Neuronal stem cell (in vitro differentiated cells): ENCODE data around the gene CELSR2.
A peak's percentile ranks its signal among the peaks of the same experiment; 100 is the strongest.

Source experiments
- DNase-seq: peaks from one replicate; pipeline ENCODE4 v3.0.0-alpha.2; 2013; ENCODE audit warnings: low spot score
- H2AFZ ChIP-seq: one replicate; pipeline ENCODE4 v1.6.1; 2013; ENCODE audit warnings: mild to moderate bottlenecking, low read length, inconsistent platforms
- H2AK5ac ChIP-seq: 2 replicates; pipeline ENCODE4 v1.6.1; 2013; ENCODE audit warnings: low read depth, mild to moderate bottlenecking, inconsistent platforms, low read length, moderate library complexity, mixed read lengths
- H2BK120ac ChIP-seq: 2 replicates; pipeline ENCODE4 v1.6.1; 2013; ENCODE audit warnings: low read depth, mild to moderate bottlenecking, inconsistent platforms, low read length, moderate library complexity, mixed read lengths
- H2BK12ac ChIP-seq: one replicate; pipeline ENCODE4 v1.6.1; 2013; ENCODE audit warnings: low read length, inconsistent platforms
- H2BK15ac ChIP-seq: 2 replicates; pipeline ENCODE4 v1.6.1; 2013; ENCODE audit warnings: mild to moderate bottlenecking, low read length, inconsistent platforms, mixed read lengths
- H2BK5ac ChIP-seq: one replicate; pipeline ENCODE4 v1.6.1; 2013; ENCODE audit warnings: inconsistent platforms, mild to moderate bottlenecking, low read length, moderate library complexity
- H3K14ac ChIP-seq: one replicate; pipeline ENCODE4 v1.6.1; 2013; ENCODE audit warnings: low read length, inconsistent platforms
- H3K18ac ChIP-seq: 2 replicates; pipeline ENCODE4 v1.6.1; 2013; ENCODE audit warnings: low read length, inconsistent platforms
- H3K23ac ChIP-seq: 2 replicates; pipeline ENCODE4 v1.6.1; 2013; ENCODE audit warnings: low read depth, mild to moderate bottlenecking, mixed read lengths, low read length, inconsistent platforms; ENCODE audit not compliant: poor library complexity
- H3K27ac ChIP-seq: replicated peaks from 3 replicates; pipeline ENCODE4 v1.5.1; 2013; ENCODE audit warnings: low read length, inconsistent platforms
- H3K27me3 ChIP-seq, 3 experiments: 2 replicates each; pipeline ENCODE4 v1.6.1; 2013; ENCODE audit warnings: low read length in 3 of 3, mild to moderate bottlenecking in 2 of 3, inconsistent platforms in 1 of 3, low read depth in 1 of 3, mixed read lengths in 1 of 3, moderate library complexity in 1 of 3; ENCODE audit not compliant: control insufficient read depth in 3 of 3, insufficient read depth in 3 of 3
- H3K36me3 ChIP-seq, 2 donors: replicated peaks in 1 of 2; 2 replicates each; pipeline ENCODE4 v1.6.1; 2013; ENCODE audit warnings: low read length in 2 of 2; ENCODE audit not compliant: control insufficient read depth in 2 of 2, insufficient read depth in 2 of 2
- H3K4ac ChIP-seq: 2 replicates; pipeline ENCODE4 v1.6.1; 2013; ENCODE audit warnings: inconsistent platforms, mild to moderate bottlenecking, low read length, moderate library complexity
- H3K4me1 ChIP-seq, 2 donors: 1 replicate in 1 of 2; 2 replicates in 1 of 2; pipeline ENCODE4 v1.6.1; 2013; ENCODE audit warnings: low read length in 2 of 2, low read depth in 1 of 2; ENCODE audit not compliant: control insufficient read depth in 2 of 2, insufficient read depth in 1 of 2
- H3K4me2 ChIP-seq: one replicate; pipeline ENCODE4 v1.6.1; 2013; ENCODE audit warnings: mild to moderate bottlenecking, low read length, inconsistent platforms; ENCODE audit not compliant: insufficient read depth, poor library complexity, severe bottlenecking
- H3K4me3 ChIP-seq, 2 donors: 2 replicates each; pipeline ENCODE4 v1.5.1; 2013; ENCODE audit warnings: low read length in 2 of 2, mild to moderate bottlenecking in 2 of 2, inconsistent platforms in 1 of 2, moderate library complexity in 1 of 2
- H3K79me1 ChIP-seq: one replicate; pipeline ENCODE4 v1.6.1; 2013; ENCODE audit warnings: low read depth, mild to moderate bottlenecking, inconsistent platforms, low read length, moderate library complexity
- H3K9ac ChIP-seq: one replicate; pipeline ENCODE4 v1.6.1; 2013; ENCODE audit warnings: mild to moderate bottlenecking, low read depth, low read length, inconsistent platforms; ENCODE audit not compliant: poor library complexity
- H3K9me3 ChIP-seq, 2 donors: replicated peaks in 1 of 2; 2 replicates each; pipeline versions ENCODE3 to v1.6.1; 2013; ENCODE audit warnings: low read length in 2 of 2, mild to moderate bottlenecking in 2 of 2, inconsistent platforms in 1 of 2, low read depth in 1 of 2, mixed read lengths in 1 of 2, moderate library complexity in 1 of 2; ENCODE audit not compliant: control insufficient read depth in 2 of 2, insufficient read depth in 1 of 2
- H4K8ac ChIP-seq: one replicate; pipeline ENCODE4 v1.6.1; 2013; ENCODE audit warnings: low read depth, mild to moderate bottlenecking, inconsistent platforms, low read length, moderate library complexity
- H4K91ac ChIP-seq: one replicate; pipeline ENCODE4 v1.6.1; 2013; ENCODE audit warnings: low read length, low read depth, mild to moderate bottlenecking, inconsistent platforms; ENCODE audit not compliant: poor library complexity
- WGBS, 2 donors: extraction: QIAGEN DNeasy Blood & Tissue Kit; methylation state at CpG; one replicate each; pipeline ENCODE4 v1.1.7; 2013; ENCODE audit warnings: missing lambda C conversion rate in 2 of 2, mixed read lengths in 1 of 2; ENCODE audit not compliant: insufficient read length in 2 of 2, insufficient replicate concordance in 1 of 2; ENCODE audit errors: extremely low coverage in 2 of 2; 5-methylcytosine and 5-hydroxymethylcytosine counted together

Gene CELSR2

DNA sequence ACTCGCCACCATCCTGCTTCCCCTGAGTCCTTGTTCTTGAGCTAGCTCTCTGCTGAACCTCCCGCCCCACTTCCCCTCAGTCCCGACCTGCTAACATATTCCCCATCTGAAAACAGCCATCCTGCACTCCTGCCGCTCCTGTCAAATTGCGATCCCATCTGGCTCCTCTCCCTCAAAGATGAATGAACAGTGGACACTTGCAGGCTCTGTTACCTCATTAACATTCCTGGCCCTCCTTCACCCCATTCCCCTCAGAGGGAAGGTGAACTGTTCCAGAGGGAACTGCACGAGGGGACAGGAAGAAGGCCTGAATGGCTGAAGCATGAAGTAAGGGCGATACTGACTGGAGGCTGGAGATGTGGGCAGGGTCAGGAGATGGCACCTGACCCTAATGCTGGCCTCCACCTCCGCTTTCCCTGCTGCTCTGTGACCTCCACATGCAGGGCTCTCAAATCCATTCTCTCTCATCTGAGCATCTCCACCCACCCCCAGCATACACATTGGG lies 7.4 kb upstream of the CELSR2 start:
- Histone ChIP-seq H3K4me3 (no peak overlapping the region), H3K4me1 (peaks cover 15 to 28% of the 10 kb centered on the region in 2 donors), H4K8ac (no peak overlapping the region), H3K79me1 (no peaks in the 10 kb centered on the region), H3K27me3 (no peaks in the 10 kb centered on the region), H2BK15ac (no peak overlapping the region), H2AFZ (no peak overlapping the region), H3K9me3 (no peaks in the 10 kb centered on the region), H3K14ac (no peak overlapping the region), H3K27ac (peak overlapping the region; percentile 46), H3K23ac (no peak overlapping the region), H3K18ac (no peak overlapping the region), H2BK12ac (peak overlapping the region; percentile 19), H2BK120ac (no peak overlapping the region), H3K9ac (no peak overlapping the region), H3K4ac (no peak overlapping the region), H2BK5ac (no peak overlapping the region), H3K4me2 (no peak overlapping the region), H4K91ac (no peak overlapping the region), H3K36me3 (peaks cover 17 to 35% of the 10 kb centered on the region in 2 donors), H2AK5ac (no peak overlapping the region)
- DNase-seq, result no peak
- WGBS, 2 donors, result no CpG with 5 or more reads among the region's 8 CpGs

DNA sequence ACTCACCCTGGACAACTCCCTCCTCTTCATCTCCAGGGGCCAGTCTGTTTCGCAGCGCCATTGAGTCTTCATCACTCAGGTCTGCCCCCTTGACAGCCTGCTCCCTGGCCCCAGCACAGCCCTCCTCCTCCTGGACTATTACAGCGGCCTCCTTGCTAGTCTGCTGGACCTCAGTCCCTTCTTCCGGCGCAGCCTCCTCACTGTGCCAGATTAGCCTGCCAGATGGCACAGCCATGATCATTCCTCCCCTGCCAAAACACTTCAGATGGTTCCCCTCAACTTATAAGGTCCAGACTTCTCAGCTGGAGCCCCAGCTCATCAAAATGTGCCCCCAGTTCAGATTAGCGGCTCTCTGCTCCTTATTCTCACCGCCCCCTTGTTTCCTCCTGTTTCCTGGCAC lies 7.0 kb upstream of the CELSR2 start:
- Histone ChIP-seq H3K27ac (no peak overlapping the region), H4K91ac (no peak overlapping the region), H3K23ac (no peak overlapping the region), H3K9me3 (no peaks in the 10 kb centered on the region), H2AFZ (no peak overlapping the region), H3K36me3 (peaks cover 12 to 30% of the 10 kb centered on the region in 2 donors), H2AK5ac (no peak overlapping the region), H3K4ac (no peak overlapping the region), H3K4me1 (peaks cover 15 to 26% of the 10 kb centered on the region in 2 donors), H2BK15ac (no peak overlapping the region), H3K27me3 (no peaks in the 10 kb centered on the region), H3K4me3 (no peak overlapping the region), H3K14ac (no peak overlapping the region), H2BK5ac (no peak overlapping the region), H3K18ac (peak overlapping the region; percentile 5), H3K9ac (no peak overlapping the region), H2BK12ac (no peak overlapping the region), H3K79me1 (no peaks in the 10 kb centered on the region), H3K4me2 (no peak overlapping the region), H4K8ac (no peak overlapping the region), H2BK120ac (no peak overlapping the region)
- DNase-seq, result no peak
- no CpG with 5 or more reads among the region's 7 CpGs for WGBS, 2 donors

DNA sequence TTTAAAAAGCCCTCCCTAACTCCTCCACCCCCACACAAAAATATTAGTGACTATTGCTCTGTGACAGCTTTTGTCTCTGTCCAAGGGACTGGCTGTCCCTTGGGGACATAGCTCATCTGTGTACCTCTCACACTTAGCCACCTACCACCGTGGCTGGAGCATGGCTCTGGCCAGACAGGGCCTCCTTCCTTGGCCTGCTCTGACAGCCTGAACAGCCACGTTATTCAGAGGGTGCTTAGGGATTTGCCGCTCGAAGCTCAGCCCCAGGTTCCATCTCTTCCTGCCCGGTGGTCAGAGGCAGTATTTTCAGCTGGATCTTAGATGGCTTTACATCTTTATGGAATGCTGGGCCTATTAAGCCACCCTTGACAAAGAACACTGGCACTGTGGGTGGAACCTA lies 6.1 kb upstream of the CELSR2 start:
- H3K4me1 ChIP-seq, result peaks cover 18 to 25% of the 10 kb centered on the region in 2 donors
- no peak overlapping the region for H2AK5ac ChIP-seq
- no peak overlapping the region for H3K14ac ChIP-seq
- H2BK12ac ChIP-seq, result no peak overlapping the region
- H2BK5ac ChIP-seq, result no peak overlapping the region
- no peak overlapping the region for H3K23ac ChIP-seq
- no CpG with 5 or more reads among the region's 5 CpGs for WGBS, 2 donors
- DNase-seq, result no peak
- H4K8ac ChIP-seq, result no peak overlapping the region
- no peak overlapping the region for H2BK120ac ChIP-seq
- no peak overlapping the region for H4K91ac ChIP-seq
- peak overlapping the region; percentile 56 for H3K9ac ChIP-seq
- H3K4ac ChIP-seq, result no peak overlapping the region
- peaks cover 5 to 22% of the 10 kb centered on the region in 2 donors for H3K36me3 ChIP-seq
- H3K4me3 ChIP-seq, result no peak overlapping the region
- H2BK15ac ChIP-seq, result no peak overlapping the region
- H3K18ac ChIP-seq, result peak overlapping the region; percentile 58
- H3K27ac ChIP-seq, result no peak overlapping the region
- no peak overlapping the region for H3K4me2 ChIP-seq
- no peaks in the 10 kb centered on the region for H3K27me3 ChIP-seq
- H3K9me3 ChIP-seq, result no peaks in the 10 kb centered on the region
- no peaks in the 10 kb centered on the region for H3K79me1 ChIP-seq
- no peak overlapping the region for H2AFZ ChIP-seq

DNA sequence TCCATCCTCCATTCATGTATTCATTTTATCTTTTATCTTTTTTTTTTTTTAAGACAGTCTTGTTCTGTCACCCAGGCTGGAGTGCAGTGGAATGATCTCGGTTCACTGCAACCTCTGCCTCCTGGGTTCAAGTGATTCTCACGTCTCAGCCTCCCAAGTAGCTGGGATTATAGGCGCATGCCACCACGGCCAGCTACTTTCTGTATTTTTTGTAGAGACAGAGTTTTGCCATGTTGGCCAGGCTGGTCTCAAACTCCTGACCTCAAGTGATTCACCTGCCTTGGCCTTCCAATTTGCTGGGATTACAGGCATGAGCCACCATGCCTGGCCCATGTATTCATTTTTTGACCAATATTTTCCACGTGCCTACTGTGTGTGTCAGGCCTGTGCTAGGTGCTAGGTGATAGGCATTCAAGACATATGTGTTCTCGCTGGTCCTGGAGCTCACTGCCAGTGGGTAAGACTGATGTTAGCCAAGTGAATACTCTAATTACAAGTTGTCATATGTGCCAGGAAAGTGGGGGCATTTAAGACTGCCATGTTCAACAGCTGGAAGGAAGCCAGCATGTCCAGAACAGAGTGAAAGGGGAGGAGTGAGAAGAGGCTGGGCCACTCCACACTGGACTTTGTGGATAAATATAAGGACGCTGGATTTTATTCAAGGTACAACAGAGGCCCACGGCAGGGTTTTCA lies 5.3 kb upstream of the CELSR2 start:
- Histone ChIP-seq H3K79me1 (no peaks in the 10 kb centered on the region), H4K8ac (no peak overlapping the region), H3K14ac (no peak overlapping the region), H3K27me3 (no peaks in the 10 kb centered on the region), H3K4me3 (no peak overlapping the region), H3K18ac (no peak overlapping the region), H2AK5ac (no peak overlapping the region), H3K9me3 (no peaks in the 10 kb centered on the region), H3K9ac (no peak overlapping the region), H3K23ac (no peak overlapping the region), H3K4ac (no peak overlapping the region), H3K36me3 (peaks cover under 1 to 14% of the 10 kb centered on the region in 2 donors), H2BK120ac (no peak overlapping the region), H4K91ac (no peak overlapping the region), H3K27ac (no peak overlapping the region), H3K4me1 (peaks cover 19 to 28% of the 10 kb centered on the region in 2 donors), H3K4me2 (no peak overlapping the region), H2BK12ac (no peak overlapping the region), H2BK15ac (no peak overlapping the region), H2BK5ac (no peak overlapping the region), H2AFZ (no peak overlapping the region)
- no CpG with 5 or more reads among the region's 8 CpGs for WGBS, 2 donors
- DNase-seq, result no peak
